HL-60 (cell line): ENCODE results near the gene SGMS1.

Experiments used
- DNase-seq, 2 experiments: peaks; one replicate each; pipeline ENCODE4 v3.0.0-alpha.2; 2010 to 2020; ENCODE audit warnings: low read depth in 1 of 2, low spot score in 1 of 2
- H3K27ac ChIP-seq: fragments of 250-450 bp; sonication (Bioruptor Pico); replicated peaks from 2 replicates; pipeline ENCODE4 v1.5.1; 2020; ENCODE audit warnings: mild to moderate bottlenecking, moderate library complexity
- H3K27me3 ChIP-seq: fragments of 250-450 bp; sonication (Bioruptor Pico); 2 replicates; pipeline ENCODE4 v1.5.1; 2021; ENCODE audit warnings: mild to moderate bottlenecking, moderate library complexity; ENCODE audit not compliant: insufficient read depth, poor library complexity, severe bottlenecking
- H3K4me3 ChIP-seq: replicated peaks from 2 replicates; pipeline ENCODE4 v1.5.1; 2011; ENCODE audit warnings: mild to moderate bottlenecking, control low read depth, low read length; ENCODE audit not compliant: insufficient read depth
- GABPA ChIP-seq: IDR thresholded peaks from 2 replicates; pipeline ENCODE4 v1.6.1; 2012; ENCODE audit warnings: low read depth
- POLR2AphosphoS5 ChIP-seq: IDR thresholded peaks from 2 replicates; pipeline ENCODE4 v1.6.1; 2012; ENCODE audit warnings: low read depth
- REST ChIP-seq: IDR thresholded peaks from 2 replicates; pipeline ENCODE4 v1.6.1; 2012; ENCODE audit warnings: low read depth; ENCODE audit not compliant: insufficient replicate concordance
- SPI1 ChIP-seq: IDR thresholded peaks from 2 replicates; pipeline ENCODE4 v1.6.1; 2012; ENCODE audit warnings: low read depth, mild to moderate bottlenecking, borderline replicate concordance
- TF ChIP-seq, protein P1 (sequence below): IDR thresholded peaks from one replicate; pipeline ENCODE4 v1.5.1; 2011; ENCODE audit warnings: low read length, control low read depth, inconsistent platforms; ENCODE audit not compliant: insufficient read depth

Gene SGMS1

DNA sequence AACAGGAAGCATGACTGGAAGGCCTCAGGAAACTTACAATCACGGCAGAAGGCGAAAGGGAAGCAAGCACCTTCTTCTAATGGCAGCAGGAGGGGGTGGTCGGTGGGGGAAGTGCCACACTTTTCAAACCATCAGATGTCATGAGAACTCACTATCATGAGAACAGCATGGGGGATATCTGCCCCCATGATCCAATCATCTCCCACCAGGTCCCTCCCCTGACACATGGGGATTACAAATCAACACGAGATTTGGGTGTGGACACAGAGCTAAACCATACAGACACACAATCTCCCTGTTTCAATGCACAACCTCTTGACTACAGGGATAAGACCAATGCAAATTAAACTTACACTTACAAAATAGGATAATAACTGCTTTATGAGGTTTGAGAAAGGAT lies 97.6 kb downstream of the SGMS1 start:
- H3K4me3 ChIP-seq, result no peak overlapping the region
- TF ChIP-seq REST, result no peak
- TF ChIP-seq GABPA, result no peak
- TF ChIP-seq POLR2AphosphoS5, result no peak
- no peak for TF ChIP-seq SPI1
- TF ChIP-seq, protein P1, sequence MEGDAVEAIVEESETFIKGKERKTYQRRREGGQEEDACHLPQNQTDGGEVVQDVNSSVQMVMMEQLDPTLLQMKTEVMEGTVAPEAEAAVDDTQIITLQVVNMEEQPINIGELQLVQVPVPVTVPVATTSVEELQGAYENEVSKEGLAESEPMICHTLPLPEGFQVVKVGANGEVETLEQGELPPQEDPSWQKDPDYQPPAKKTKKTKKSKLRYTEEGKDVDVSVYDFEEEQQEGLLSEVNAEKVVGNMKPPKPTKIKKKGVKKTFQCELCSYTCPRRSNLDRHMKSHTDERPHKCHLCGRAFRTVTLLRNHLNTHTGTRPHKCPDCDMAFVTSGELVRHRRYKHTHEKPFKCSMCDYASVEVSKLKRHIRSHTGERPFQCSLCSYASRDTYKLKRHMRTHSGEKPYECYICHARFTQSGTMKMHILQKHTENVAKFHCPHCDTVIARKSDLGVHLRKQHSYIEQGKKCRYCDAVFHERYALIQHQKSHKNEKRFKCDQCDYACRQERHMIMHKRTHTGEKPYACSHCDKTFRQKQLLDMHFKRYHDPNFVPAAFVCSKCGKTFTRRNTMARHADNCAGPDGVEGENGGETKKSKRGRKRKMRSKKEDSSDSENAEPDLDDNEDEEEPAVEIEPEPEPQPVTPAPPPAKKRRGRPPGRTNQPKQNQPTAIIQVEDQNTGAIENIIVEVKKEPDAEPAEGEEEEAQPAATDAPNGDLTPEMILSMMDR, result no peak
- no peaks in the 10 kb centered on the region for H3K27me3 ChIP-seq
- DNase-seq, result no peak
- no peak overlapping the region for H3K27ac ChIP-seq

DNA sequence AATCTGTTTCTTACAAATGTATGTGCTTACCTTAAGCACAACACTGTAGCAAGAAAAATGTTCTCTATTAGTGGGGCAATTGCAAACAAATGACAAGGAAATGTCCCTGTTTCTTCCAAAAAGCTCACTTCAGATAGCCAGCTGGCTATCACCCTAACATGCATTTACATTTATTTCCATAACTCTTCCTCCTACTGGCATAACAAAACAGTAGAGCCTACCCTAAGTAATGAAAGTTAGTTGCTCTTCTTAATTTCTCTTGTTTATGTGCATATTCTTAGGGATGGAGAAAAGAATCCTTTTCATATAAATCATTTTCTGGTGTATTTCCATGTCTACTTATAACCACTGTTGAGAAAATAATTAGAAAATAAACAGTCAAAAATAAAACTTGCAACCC lies 100.4 kb downstream of the SGMS1 start:
- no peak overlapping the region for H3K4me3 ChIP-seq
- no peaks in the 10 kb centered on the region for H3K27me3 ChIP-seq
- DNase-seq, result no peak
- TF ChIP-seq REST, result no peak
- TF ChIP-seq GABPA, result no peak
- TF ChIP-seq, protein P1, result no peak
- TF ChIP-seq SPI1, result no peak
- no peak for TF ChIP-seq POLR2AphosphoS5
- H3K27ac ChIP-seq, result no peak overlapping the region

DNA sequence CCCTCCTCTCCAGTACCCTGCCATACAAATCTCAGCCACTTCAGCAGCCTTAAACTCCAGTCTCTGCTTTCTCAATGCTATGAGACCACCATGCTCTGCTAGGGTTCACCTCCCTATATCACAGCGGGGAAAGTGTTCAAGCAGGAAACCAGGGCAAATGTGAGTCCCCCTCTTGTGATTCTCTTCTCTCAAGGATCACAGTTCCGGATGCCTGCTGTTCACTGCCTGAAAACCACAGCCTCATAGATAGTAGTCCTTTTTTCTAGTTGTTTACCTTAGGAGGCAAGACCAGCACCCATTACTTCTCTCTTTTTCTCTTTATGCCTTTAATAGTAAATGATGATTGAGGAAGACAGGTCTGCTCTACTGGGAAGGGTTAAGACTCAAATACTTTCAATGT lies 100.8 kb downstream of the SGMS1 start:
- no peak overlapping the region for H3K4me3 ChIP-seq

More for the DNA sequence above, 100.8 kb downstream of the SGMS1 start:
- Histone ChIP-seq H3K27me3 (no peaks in the 10 kb centered on the region), H3K27ac (no peak overlapping the region)
- no peak for TF ChIP-seq REST
- TF ChIP-seq SPI1, result no peak
- TF ChIP-seq, protein P1, result no peak
- no peak for TF ChIP-seq GABPA
- TF ChIP-seq POLR2AphosphoS5, result no peak
- no peak for DNase-seq
